Skeletal muscle satellite cell (primary cell): Measurements from ENCODE around the gene IGF2BP2.

ENCODE experiments used
- H3K27me3 ChIP-seq: 2 replicates; pipeline ENCODE4 v1.7.0; 2013; ENCODE audit warnings: low read length; ENCODE audit not compliant: control insufficient read depth, insufficient read depth
- H3K36me3 ChIP-seq: 2 replicates; pipeline ENCODE4 v1.7.0; 2013; ENCODE audit warnings: mild to moderate bottlenecking, control low read depth, low read length; ENCODE audit not compliant: insufficient read depth
- H3K4me1 ChIP-seq: 2 replicates; pipeline ENCODE4 v1.7.0; 2013; ENCODE audit warnings: low read length; ENCODE audit not compliant: control insufficient read depth, insufficient read depth
- H3K4me2 ChIP-seq: 2 replicates; pipeline ENCODE4 v1.7.0; 2013; ENCODE audit warnings: mild to moderate bottlenecking, low read length
- H3K4me3 ChIP-seq: 2 replicates; pipeline ENCODE4 v1.7.0; 2013; ENCODE audit warnings: low read length
- H3K9ac ChIP-seq: 2 replicates; pipeline ENCODE4 v1.7.0; 2013; ENCODE audit warnings: mild to moderate bottlenecking, low read depth, low read length, moderate library complexity
- H3K9me3 ChIP-seq: replicated peaks from 2 replicates; pipeline ENCODE4 v1.7.0; 2013; ENCODE audit warnings: mild to moderate bottlenecking, control low read depth, low read length

Gene IGF2BP2

DNA sequence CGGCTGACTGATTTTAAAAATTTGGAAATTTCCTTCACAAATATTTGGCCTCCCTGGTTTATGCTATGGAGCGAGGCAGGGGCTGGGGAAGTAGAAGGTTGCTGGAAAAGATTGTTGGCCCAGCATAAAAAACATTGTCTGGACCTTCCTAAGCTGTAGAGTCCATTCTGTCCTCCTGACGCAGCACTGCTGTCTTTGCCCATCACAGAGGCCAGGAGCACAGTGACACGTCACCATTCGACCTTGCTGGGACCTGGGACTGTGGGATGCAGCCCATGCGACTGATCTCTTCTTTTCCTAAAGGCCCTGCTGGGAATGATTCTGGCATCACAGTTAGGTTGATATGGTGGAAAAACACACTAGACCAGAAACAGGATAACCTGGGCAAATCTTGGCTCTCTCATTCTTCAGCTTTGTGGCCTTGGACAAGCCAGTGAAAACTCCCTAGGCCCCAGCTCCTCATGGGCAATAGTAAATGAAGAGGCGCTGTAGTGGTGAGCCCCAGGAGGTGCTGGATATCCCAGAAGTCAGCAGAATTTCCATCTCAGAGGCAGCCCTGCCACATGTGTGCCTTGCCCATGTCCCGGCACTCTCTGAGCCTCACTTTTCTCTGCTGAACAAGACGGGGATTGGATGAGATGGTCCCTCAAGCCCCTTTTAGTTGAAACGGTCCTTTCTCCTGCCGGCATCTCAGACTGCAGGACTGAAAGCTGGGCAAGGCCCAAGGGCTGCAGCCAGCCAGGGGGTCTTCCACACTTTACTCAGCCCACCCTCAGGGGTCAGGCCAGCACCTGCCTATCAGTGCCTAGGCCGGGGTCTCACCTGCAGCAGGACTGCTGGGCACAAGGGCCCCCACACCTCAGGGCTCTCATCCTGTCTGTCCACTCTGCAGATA is 169.2 kb downstream of the IGF2BP2 start:
- peak overlapping the region; percentile 78 for H3K9ac ChIP-seq
- peaks cover 60% of the 10 kb centered on the region for H3K36me3 ChIP-seq
- H3K27me3 ChIP-seq, result no peaks in the 10 kb centered on the region
- H3K4me3 ChIP-seq, result peak overlapping the region; percentile 37
- H3K9me3 ChIP-seq, result no peaks in the 10 kb centered on the region
- H3K4me1 ChIP-seq, result peaks cover 49% of the 10 kb centered on the region
- H3K4me2 ChIP-seq, result peak overlapping the region; percentile 34

GRCh38 chr3:185654758-185655145 is 170.1 kb downstream of the IGF2BP2 start:
- Histone ChIP-seq H3K4me3 (no peak overlapping the region), H3K9ac (no peak overlapping the region), H3K9me3 (no peaks in the 10 kb centered on the region), H3K4me2 (no peak overlapping the region), H3K27me3 (no peaks in the 10 kb centered on the region), H3K4me1 (peaks cover 40% of the 10 kb centered on the region), H3K36me3 (peaks cover 62% of the 10 kb centered on the region)

DNA sequence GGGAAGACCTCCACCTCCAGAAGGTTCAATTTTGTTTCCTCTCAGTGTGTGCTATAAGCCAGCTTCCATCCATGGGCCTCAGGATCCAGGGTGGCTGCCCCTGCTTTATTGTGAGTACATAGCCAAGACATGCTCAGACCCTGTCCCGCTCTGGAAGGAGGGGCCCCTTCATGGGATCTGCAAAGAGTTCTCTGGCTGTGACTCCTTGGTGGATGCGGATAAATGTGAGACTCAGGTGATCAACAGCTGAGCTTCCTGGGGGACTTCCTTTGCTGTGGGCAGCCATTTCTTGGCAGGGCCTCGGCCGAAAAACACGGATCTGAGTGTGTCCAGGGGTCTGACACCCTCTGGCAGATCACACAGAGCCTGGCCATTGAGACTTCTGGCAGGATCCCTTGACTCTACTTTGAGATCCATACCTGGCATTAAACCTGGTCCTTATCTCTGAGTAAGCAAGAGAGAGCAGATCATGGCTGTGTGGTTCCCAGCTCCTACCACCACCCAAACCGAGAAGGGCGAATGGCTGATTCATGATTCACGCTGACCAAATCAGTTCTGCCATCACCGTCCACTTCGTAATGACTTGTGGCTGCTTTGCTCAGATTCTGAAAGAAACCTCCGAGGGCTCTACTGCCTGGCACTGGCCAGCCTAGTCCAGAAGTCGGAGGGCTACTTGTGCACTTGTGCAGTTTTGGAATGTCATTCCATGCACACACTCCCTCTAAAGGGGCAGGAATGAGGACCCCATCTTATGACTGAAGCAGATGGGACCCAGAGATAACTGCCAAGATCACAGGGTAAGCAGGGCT is 170.7 kb downstream of the IGF2BP2 start:
- no peaks in the 10 kb centered on the region for H3K27me3 ChIP-seq
- no peak overlapping the region for H3K4me2 ChIP-seq
- no peaks in the 10 kb centered on the region for H3K9me3 ChIP-seq
- H3K4me3 ChIP-seq, result no peak overlapping the region
- H3K9ac ChIP-seq, result no peak overlapping the region
- H3K36me3 ChIP-seq, result peaks cover 68% of the 10 kb centered on the region
- peaks cover 34% of the 10 kb centered on the region for H3K4me1 ChIP-seq

GRCh38 chr3:185651971-185652370 is 172.9 kb downstream of the IGF2BP2 start:
- Histone ChIP-seq H3K4me1 (peaks cover 15% of the 10 kb centered on the region), H3K4me3 (no peak overlapping the region), H3K9ac (no peak overlapping the region), H3K36me3 (peaks cover 74% of the 10 kb centered on the region), H3K9me3 (no peaks in the 10 kb centered on the region), H3K27me3 (no peaks in the 10 kb centered on the region), H3K4me2 (no peak overlapping the region)

- Histone ChIP-seq H3K27me3 (no peaks in the 10 kb centered on the region), H3K9ac (no peak overlapping the region), H3K4me2 (no peak overlapping the region), H3K36me3 (peaks cover 82% of the 10 kb centered on the region), H3K9me3 (no peaks in the 10 kb centered on the region), H3K4me3 (no peak overlapping the region), H3K4me1 (peaks cover 13% of the 10 kb centered on the region)
These were observed 175.4 kb downstream of the IGF2BP2 start for GRCh38 chr3:185649414-185649813.

DNA sequence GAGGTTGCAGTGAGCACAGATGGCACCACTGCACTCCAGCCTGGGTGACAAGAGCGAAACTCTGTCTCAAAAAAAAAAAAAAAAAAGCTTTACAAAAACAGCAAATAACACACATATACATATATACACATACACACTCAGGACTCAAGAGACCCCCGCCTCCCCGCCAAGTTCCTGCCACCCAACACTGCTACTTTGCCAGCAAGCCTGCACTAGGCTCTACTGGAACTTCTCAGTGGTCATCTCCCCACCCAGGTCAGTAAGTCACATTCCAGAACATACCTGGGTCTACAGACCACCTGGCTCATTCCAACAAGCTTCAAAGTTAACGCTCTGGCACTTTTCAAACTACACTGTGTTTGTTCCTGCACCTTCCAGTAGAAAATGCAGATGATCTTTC is 176.4 kb downstream of the IGF2BP2 start:
- H3K27me3 ChIP-seq, result no peaks in the 10 kb centered on the region
- H3K4me3 ChIP-seq, result no peak overlapping the region
- no peaks in the 10 kb centered on the region for H3K9me3 ChIP-seq
- no peak overlapping the region for H3K4me2 ChIP-seq
- H3K4me1 ChIP-seq, result peaks cover 16% of the 10 kb centered on the region
- H3K36me3 ChIP-seq, result peaks cover 74% of the 10 kb centered on the region
- H3K9ac ChIP-seq, result no peak overlapping the region

DNA sequence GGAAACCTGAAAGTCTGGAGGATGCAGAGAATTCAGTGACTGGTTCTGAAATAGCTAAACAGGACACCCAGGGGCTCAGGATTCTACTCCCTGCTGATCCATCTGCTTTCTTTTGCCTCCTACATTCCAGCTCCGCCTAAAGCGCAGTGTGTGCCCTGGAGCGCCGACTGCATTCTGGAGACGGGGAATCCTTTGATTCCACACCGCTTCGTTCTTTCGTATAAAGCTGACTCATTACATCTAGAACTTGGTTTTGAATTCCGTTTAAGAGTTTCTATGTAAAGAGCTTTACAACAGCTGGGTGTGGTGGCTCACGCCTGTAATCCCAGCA is 177.0 kb downstream of the IGF2BP2 start:
- Histone ChIP-seq H3K9ac (no peak overlapping the region), H3K36me3 (peaks cover 75% of the 10 kb centered on the region), H3K9me3 (no peaks in the 10 kb centered on the region), H3K4me1 (peaks cover 21% of the 10 kb centered on the region), H3K4me2 (no peak overlapping the region), H3K4me3 (no peak overlapping the region), H3K27me3 (no peaks in the 10 kb centered on the region)

- Histone ChIP-seq H3K4me3 (no peak overlapping the region), H3K27me3 (no peaks in the 10 kb centered on the region), H3K9ac (no peak overlapping the region), H3K4me2 (no peak overlapping the region), H3K36me3 (peaks cover 71% of the 10 kb centered on the region), H3K4me1 (peaks cover 26% of the 10 kb centered on the region), H3K9me3 (no peaks in the 10 kb centered on the region)
These were observed 177.5 kb downstream of the IGF2BP2 start for GRCh38 chr3:185647134-185647879.

DNA sequence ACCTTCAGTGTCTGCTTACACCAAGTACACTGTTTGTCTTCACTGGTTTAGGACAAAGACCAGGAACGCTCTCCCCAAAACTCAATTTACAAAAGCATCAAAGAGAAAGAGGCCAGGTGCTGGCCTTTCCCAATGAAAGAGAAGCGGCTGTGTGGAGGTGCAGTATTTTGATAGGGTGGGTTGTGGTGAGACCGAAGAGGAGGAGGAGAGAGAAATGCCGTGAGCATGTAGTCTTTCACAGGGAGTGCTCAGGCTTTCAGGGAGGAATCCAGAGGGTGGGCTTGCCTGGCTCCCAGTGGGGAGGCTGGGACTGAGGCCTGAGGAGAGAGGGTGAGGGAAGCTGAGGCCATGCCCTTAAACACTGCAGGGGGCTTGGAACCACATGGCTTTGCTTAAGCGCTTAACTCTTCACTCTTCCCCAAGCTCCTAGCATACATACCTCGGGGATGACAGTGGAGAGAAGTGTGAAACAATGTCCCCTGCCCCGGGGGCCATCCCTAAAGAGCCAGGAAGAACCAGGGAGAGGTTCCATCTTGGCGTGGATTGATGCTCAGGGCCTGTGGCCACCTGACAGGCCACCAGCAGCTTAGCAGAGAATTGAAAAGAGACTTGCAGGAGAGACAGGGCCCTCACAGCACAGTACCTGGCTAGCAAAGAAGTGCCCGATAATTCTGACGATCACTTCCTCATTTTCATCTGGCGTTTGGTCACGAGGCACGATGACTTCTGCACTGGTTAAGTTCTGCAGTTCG is 178.3 kb downstream of the IGF2BP2 start:
- no peak overlapping the region for H3K9ac ChIP-seq

GRCh38 chr3:185645596-185646381 is 179.1 kb downstream of the IGF2BP2 start:
- peaks cover 63% of the 10 kb centered on the region for H3K36me3 ChIP-seq
- H3K4me2 ChIP-seq, result no peak overlapping the region
- H3K9ac ChIP-seq, result no peak overlapping the region
- no peak overlapping the region for H3K4me3 ChIP-seq
- no peaks in the 10 kb centered on the region for H3K27me3 ChIP-seq
- H3K4me1 ChIP-seq, result peaks cover 26% of the 10 kb centered on the region
- H3K9me3 ChIP-seq, result no peaks in the 10 kb centered on the region

More for the DNA sequence above, 178.3 kb downstream of the IGF2BP2 start:
- no peaks in the 10 kb centered on the region for H3K27me3 ChIP-seq
- H3K9me3 ChIP-seq, result no peaks in the 10 kb centered on the region
- no peak overlapping the region for H3K4me3 ChIP-seq
- peaks cover 26% of the 10 kb centered on the region for H3K4me1 ChIP-seq
- no peak overlapping the region for H3K4me2 ChIP-seq
- H3K36me3 ChIP-seq, result peaks cover 69% of the 10 kb centered on the region
